GM12873 (cell line): ENCODE measurements around the gene ABCA4.

Experiments
- CTCF ChIP-seq: IDR thresholded peaks from 2 replicates; pipeline ENCODE4 v1.5.1; 2012; ENCODE audit warnings: low read depth, mild to moderate bottlenecking, moderate library complexity, low read length, control low read depth; ENCODE audit not compliant: insufficient read depth; ENCODE audit errors: missing control alignments

The ABCA4 gene

GRCh38 chr1:94036730-94037129 lies 84.2 kb downstream of the ABCA4 start:
- TF ChIP-seq CTCF = no peak

- no peak for TF ChIP-seq CTCF
Measured at GRCh38 chr1:94033849-94034248, 87.1 kb downstream of the ABCA4 start.

GRCh38 chr1:94032637-94033036 lies 88.3 kb downstream of the ABCA4 start:
- no peak for TF ChIP-seq CTCF

- TF ChIP-seq CTCF = no peak
Measured at GRCh38 chr1:94031591-94031990, 89.4 kb downstream of the ABCA4 start.

GRCh38 chr1:94031154-94031553 lies 89.8 kb downstream of the ABCA4 start:
- no peak for TF ChIP-seq CTCF

- TF ChIP-seq CTCF = no peak
Measured at GRCh38 chr1:94029130-94029993, 91.6 kb downstream of the ABCA4 start.

GRCh38 chr1:94027721-94028515 lies 93.0 kb downstream of the ABCA4 start:
- TF ChIP-seq CTCF = no peak
